ENCODE data around the gene OPA3.

DNA sequence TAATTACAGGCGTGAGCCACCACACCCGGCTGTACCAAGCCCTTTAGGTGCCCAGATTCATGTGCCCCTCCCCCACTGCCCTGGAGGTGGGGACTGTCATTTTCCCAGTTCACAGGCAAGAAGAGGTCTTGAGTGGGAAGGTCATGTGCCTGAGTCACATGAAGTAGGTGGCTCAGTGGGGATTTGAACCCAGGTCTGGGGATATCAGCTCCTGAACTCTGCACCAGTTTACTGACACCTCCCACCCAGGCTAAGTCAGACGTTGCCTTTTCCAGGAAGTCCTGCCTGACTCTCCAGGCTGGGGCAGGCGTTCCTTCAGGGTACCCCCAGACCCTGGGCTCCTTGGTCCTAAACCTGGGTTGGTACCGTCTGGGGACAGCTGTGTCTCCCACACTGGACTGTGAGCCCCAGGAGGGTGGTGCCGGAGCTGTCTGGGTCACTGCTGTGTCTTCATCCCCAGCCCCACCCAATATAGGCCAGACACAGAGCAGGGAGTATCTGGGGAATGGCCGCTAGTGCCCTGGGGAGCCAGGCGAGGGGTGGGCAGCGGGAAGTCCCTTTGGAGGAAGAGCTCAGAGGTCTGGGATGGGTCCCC lies 68.7 kb downstream of the OPA3 start:
- TF ChIP-seq POLR2A (IDR thresholded peaks at IDR 0.05) (no peak), CTCF (IDR thresholded peaks at IDR 0.05) (no peak), POLR2AphosphoS5 (IDR thresholded peaks at IDR 0.05) (no peak)
